SH-SY5Y (cell line): ENCODE data around the gene CRYZL1.

Experiments
- GATA2 ChIP-seq: IDR thresholded peaks from 2 replicates; pipeline ENCODE4 v1.6.1; 2011; ENCODE audit warnings: mild to moderate bottlenecking, low read depth, low read length
- GATA3 ChIP-seq: IDR thresholded peaks from 2 replicates; pipeline ENCODE4 v1.6.1; 2011; ENCODE audit warnings: low read depth, mild to moderate bottlenecking, low read length, moderate library complexity

DNA sequence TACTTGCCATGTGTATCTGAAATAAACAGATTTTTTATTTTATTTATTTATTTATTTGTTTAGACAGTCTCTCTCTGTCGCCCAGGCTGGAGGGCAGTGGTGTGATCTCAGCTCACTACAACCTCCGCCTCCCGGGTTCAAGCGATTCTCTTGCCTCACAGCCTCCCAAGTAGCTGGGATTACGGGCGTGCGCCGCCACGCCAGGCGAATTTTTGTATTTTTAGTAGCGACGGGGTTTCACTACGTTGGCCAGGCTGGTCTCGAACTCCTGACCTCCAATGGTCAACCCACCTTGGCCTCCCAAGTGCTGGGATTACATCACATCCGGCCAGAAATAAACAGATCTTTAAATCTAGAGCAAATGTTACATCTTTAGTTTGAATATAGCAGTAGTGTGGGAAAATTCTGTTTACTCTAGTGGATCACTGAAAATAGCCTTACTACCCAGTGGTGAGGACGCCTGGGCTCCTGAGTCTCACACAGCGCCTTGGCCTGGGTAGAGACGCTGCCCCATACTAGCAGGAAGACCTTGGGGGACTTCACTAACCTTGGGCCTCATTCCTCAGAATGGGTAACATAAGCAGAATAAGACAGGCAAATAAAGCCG lies 100.3 kb downstream of the CRYZL1 start:
- TF ChIP-seq GATA3 (no peak), GATA2 (no peak)
